ENCODE measurements around the gene KIF21A.

DNA sequence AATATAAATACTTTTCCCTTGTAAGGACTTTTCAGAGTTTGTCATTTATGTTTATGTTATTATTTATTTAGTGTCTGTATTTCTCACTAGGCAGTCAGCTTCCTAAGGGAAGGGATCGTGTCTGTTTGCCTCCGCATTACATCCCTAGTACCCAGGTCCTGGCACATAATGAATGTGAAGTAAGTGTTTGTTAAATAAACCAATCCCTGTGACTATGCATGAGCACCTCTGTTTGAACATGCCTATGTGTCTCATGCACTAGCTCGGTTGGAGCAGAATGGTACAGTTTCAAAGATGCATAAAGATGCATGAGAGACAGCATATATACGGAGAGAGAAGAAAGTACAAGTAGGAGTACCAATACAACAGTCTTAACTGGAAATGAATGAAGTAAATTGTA is 99.3 kb downstream of the KIF21A start:
- TF ChIP-seq, protein P1, sequence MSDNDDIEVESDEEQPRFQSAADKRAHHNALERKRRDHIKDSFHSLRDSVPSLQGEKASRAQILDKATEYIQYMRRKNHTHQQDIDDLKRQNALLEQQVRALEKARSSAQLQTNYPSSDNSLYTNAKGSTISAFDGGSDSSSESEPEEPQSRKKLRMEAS (IDR thresholded peaks at IDR 0.05) = no peak
- TF ChIP-seq CEBPB (IDR thresholded peaks at IDR 0.05) = no peak

Data from Ishikawa (cell line).